ENCODE results near the gene PCCA.
"Not testable (repeated sequence)": the region's sequence is repeated elsewhere in the genome, so short reads cannot be mapped to it uniquely, and the experiment has no call there.

Gene PCCA

GRCh38 chr13:100510208-100510957 lies 421.5 kb downstream of the PCCA start:
- DNase-seq (ENCODE audit: low read depth in 2 of 2): no peak

- no peak for DNase-seq (ENCODE audit: low read depth in 2 of 2)
These were observed 422.6 kb downstream of the PCCA start for GRCh38 chr13:100511466-100511865.

GRCh38 chr13:100512422-100512821 lies 423.5 kb downstream of the PCCA start:
- DNase-seq (ENCODE audit: low read depth in 2 of 2): no peak

DNA sequence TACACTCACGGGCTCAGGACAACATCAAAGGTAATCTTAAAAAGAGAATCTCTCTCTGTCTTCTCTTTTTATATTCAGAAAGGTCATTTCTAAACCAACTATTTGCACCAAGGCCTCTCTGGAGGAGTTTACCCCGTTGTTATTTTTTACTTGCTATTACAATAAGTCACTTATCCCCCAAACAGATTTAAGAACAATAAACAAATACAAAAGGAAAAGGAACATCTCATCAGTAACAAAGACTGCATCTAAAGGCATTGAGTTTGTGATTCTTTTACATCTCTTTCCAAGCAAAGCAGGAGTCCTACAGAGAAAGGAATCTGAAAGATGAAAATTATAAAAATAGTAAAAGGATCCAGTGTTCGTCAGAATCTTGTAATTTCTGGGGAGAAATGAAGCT lies 424.3 kb downstream of the PCCA start:
- DNase-seq (ENCODE audit: low read depth in 2 of 2): no peak

GRCh38 chr13:100513987-100514670 lies 425.2 kb downstream of the PCCA start:
- no peak for DNase-seq (ENCODE audit: low read depth in 2 of 2)

DNA sequence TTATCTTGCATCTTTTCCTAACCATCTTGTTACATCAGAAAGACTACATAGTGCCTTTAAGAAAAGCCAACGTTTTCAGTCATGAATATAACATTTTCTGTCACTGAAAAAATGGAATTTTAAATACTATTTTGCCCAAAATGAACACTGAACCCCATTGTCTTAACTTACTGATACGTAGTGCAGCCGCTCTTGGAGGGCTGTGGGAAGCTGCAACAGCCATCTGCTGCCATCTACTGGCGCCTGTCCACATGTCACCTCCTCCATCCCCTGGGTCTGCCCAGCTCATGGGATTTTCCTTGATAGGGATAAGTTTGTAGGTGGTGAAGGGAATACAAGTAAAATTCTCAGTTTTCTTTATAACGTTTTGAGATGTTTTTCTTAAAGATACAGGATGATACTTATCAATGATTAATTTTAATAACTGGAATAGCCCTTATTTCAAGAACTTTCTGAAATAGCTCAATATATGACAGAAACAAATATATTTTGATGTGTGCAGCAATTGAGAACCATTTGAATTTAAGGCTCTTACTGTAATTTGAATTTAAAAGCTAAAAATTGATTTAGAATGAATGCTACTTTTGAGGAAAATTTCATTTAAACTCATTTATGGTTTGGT lies 426.0 kb downstream of the PCCA start:
- DNase-seq (ENCODE audit: low read depth in 2 of 2): peak; percentile 29 to 51

DNA sequence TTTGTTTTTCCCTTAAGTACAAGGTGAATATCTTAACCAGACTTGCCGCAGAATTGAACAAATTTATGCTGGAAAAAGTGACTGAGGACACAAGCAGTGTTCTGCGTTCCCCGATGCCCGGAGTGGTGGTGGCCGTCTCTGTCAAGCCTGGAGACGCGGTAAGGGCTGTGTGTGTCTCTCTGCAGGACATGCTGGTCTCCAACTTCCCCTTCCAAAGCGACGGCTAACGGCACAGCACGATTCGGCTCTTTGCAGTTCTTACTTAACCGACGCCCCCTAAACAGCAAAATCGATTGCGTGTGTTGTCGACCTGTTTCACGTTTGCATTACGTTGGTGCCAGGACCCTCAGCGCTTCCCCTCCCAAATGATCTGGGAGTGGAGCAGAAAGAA lies 426.5 kb downstream of the PCCA start:
- DNase-seq (ENCODE audit: low read depth in 2 of 2): no peak

- no peak for DNase-seq (ENCODE audit: low read depth in 2 of 2)
These were observed 428.2 kb downstream of the PCCA start for GRCh38 chr13:100517135-100517534.

DNA sequence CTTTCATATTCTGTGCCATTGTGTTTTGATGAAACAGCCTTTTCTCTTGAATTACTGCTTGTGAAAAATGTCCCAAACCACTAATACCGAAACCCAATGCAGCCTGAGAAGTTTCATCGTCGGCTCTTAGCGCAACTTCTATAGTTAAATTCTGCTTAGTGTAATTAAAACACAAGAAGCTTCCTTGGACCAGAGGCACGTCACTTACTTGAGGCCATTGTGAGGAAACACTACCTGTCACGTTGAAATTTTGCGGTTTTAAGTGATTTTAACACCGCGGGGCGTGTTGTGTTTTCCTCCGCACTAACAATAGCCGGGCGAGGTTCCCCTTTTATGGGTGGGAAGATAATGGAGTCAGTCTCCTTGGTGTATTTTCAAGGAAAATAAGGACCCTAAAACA lies 428.8 kb downstream of the PCCA start:
- no peak for DNase-seq (ENCODE audit: low read depth in 2 of 2)

- no peak for DNase-seq (ENCODE audit: low read depth in 2 of 2)
These were observed 429.6 kb downstream of the PCCA start for GRCh38 chr13:100518394-100519062.

DNA sequence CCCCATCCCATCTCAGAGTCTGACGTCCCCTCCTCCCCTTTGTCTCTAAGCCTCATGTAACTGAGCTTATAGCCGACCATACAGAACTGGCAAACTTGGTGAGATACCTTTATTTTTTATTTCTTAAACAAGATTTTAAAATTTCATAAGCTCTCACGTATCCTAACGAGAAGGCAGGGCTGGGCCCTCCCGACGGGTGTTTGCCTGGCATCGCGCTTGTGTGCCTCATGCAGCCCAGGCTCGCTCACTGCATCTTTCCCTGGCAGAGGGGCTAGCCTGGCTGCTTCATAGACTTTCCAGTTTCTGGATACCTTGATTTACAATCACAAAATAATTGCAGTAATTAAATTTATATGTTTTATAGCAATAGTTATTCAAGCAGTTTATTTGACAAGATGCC lies 430.7 kb downstream of the PCCA start:
- no peak for DNase-seq (ENCODE audit: low read depth in 2 of 2)

DNA sequence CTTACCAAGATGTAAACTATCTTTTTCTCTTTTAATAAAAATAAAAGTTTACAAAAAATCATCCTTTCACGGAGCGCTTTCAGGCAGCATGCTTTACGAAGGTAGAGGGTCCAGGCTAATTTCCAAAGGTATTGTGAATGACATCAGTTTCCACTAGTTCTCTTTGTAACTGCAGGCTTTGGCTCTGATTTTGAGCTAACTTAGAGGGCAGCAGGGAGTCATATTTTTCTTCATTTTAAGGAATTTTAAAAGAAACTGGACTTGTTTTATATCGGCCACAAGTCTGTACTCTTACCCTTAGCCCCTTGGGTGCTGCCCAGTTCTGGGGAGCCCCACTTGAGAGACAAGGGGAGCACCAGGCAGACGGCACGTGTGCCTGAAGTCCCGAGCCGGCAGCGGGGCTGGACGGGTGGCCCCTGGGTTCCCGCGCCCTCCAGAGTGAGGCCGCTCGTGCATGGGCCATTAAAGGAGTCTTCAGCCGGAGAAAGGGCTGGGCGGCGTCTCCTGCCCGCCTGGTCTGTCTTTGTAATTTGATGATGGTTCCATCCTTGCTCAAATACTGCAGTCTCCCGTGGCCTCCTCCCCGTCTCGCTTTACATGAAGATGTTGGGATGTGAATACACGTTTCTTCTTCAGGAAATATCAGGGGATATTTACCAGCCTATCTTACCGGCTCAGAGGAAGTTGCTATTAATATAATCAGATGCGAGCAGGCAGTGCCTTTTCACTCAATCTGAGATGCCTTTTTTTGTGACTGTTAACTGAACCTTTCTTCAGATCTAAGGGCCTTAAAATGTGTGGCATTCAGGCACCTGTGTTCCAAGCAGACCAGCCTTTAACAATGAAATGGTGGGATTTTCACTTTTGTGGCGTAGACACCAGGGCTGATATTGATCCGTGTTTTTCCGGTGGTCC lies 432.3 kb downstream of the PCCA start:
- DNase-seq (ENCODE audit: low read depth in 2 of 2): no peak

DNA sequence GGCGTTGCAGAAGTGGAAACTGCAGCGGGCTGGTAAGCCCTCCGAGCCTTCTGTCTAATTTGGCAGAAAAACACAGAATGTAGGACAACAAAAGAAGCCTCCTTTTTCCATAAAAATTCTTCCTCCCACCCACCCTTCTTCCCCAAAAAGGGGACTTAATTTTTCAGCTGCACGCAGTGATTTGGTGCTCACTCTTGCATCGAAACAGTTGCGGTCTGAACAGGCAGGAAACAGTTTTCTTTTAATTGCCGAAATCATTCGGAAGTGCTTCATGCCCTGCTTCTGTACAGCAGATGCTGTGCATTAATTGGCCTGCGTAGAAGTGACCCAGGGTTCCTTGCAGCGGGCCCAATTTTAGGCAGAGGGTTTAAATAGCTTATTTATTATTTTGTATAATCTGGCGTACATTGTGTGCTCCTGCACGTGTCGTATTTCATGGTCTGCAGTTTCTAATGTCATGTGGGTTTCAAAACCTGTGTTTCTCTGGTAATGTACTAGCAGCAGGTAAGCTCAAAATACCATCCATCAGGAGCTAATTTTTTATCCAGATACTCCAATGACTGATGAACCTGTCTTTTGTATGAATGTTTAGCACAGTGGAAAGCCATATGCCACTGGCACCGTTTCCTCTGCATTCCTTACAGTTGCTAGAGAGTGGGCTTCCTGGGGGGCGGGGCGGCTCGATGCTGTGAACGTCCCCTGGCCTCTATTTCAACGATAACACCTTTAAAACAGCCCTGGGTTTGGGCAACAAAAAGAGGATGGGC lies 433.1 kb downstream of the PCCA start:
- no peak for DNase-seq (ENCODE audit: low read depth in 2 of 2)

- DNase-seq (ENCODE audit: low read depth in 2 of 2): no peak
These were observed 433.9 kb downstream of the PCCA start for GRCh38 chr13:100522618-100523309.

- DNase-seq (ENCODE audit: low read depth in 2 of 2): no peak
These were observed 434.5 kb downstream of the PCCA start for GRCh38 chr13:100523411-100523810.

GRCh38 chr13:100523981-100524386 lies 435.1 kb downstream of the PCCA start:
- DNase-seq (ENCODE audit: low read depth in 2 of 2): no peak

DNA sequence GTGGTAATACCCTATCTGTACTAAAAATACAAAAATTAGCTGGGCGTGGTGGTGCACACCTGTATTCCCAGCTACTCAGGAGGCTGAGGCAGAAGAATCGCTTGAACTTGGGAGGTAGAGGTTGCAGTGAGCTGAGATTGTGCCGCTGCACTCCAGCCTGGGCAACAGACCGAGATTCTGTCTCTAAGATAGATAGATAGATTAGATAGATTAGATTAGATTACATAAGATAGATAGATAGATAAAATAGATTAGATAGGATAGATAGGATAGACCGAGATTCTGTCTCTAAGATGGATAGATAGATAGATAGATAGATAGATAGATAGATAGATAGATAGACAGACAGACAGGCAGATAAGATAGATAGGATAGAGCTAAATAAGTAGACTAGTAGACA lies 435.8 kb downstream of the PCCA start:
- DNase-seq (ENCODE audit: low read depth in 2 of 2): not testable (repeated sequence)

DNA sequence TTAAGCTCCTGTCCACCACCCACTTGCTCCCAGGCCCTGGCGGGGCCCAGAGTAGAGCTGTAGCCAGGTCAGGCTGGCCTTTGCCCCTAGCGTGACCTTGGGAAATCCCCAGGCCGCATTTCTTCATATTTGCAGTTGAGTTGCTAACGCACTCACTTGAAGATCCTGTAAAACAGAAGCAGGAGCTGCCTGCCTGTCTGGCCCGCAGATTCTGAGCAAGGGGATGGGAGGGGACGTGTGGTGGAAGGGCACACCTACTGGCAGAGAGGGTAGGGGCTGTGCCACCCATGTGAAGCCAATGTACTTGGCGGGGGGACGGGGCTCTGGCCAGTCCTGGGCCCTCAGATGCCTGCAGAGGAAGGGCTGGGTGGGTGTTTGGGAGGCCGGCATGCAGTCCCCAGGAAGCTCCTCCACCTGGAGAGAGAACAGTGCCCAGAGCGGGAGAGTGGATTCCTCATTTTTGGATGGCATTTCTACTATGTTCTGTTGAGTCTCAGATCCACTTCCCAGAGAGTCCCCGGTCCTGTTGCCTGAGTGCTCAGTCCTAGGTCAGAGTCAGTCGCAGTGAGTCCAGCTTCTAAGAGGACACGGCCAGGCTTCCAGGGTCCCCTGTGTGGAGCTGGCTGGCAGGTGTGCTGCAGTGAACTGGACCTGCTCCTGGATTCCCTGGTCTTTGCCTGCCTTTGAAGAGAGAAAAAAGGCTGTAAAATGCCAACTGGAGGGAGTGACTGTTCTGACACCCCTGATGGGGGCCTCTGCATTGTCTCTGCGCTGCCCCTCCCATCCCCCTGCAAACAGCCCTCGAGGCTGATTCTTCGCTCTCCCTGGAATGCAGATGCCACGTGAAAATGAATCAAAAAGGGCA lies 436.8 kb downstream of the PCCA start:
- DNase-seq (ENCODE audit: low read depth in 2 of 2): no peak

Measured in stimulated activated CD8-positive, alpha-beta memory T cell treated with anti-CD3 and anti-CD28 coated beads, Interleukin-7, amount 100 ng/mL, for 4 hours (primary cell).